Panc1 (cell line): ENCODE measurements around the gene CAGE1. TPM values are rescaled to one million over a fixed set of nuclear protein-coding genes. Genes with fewer than 3 reads are reported as not detected.

Experiments used
- ATAC-seq: fragments of 200-7000 bp; cut with Tn5 transposase; 2 replicates; pipeline ENCODE4 v1.9.1; 2020; ENCODE audit warnings: mild to moderate bottlenecking, moderate library complexity
- BruUV-seq: library from RNA; stranded (reverse); fragments of 400-500 nt; replicated peaks from 2 replicates; lab custom pipeline; 2021; lab: Mats Ljungman, UMichigan
- CTCF ChIA-PET: fragments of 300-600 bp; sonication (Branson Sonifier 250); formaldehyde crosslinking; loops from one replicate; lab custom pipeline; 2022; ENCODE audit warnings: antibody characterized with exemption; lab: Charles Lee
- POLR2A ChIA-PET: fragments of 300-600 bp; sonication (Branson Sonifier 250); formaldehyde crosslinking; loops from one replicate; lab custom pipeline; 2022; ENCODE audit warnings: antibody characterized with exemption; lab: Charles Lee
- DNase-seq: peaks from one replicate; pipeline ENCODE4 v3.0.0-alpha.2; 2010; ENCODE audit warnings: low read depth, low spot score
- H3K27ac ChIP-seq: 2 replicates; pipeline ENCODE4 v1.5.1; 2011; ENCODE audit warnings: mild to moderate bottlenecking, low read length, inconsistent platforms
- H3K27me3 ChIP-seq: fragments of 200-500 bp; sonication (Bioruptor generic); 2 replicates; pipeline ENCODE4 v1.6.0; 2014; ENCODE audit warnings: low read length, inconsistent platforms; ENCODE audit not compliant: control insufficient read depth, insufficient read depth
- H3K36me3 ChIP-seq: fragments of 200-500 bp; sonication (Bioruptor generic); 2 replicates; pipeline ENCODE4 v1.5.1; 2014; ENCODE audit warnings: inconsistent platforms, mild to moderate bottlenecking, low read length, moderate library complexity; ENCODE audit not compliant: control insufficient read depth, insufficient read depth
- H3K4me1 ChIP-seq: 2 replicates; pipeline ENCODE4 v1.5.1; 2011; ENCODE audit warnings: inconsistent platforms, mild to moderate bottlenecking, low read length, moderate library complexity; ENCODE audit not compliant: control insufficient read depth, insufficient read depth
- H3K4me3 ChIP-seq, 2 experiments: 2 replicates each; pipeline ENCODE4 v1.5.1; 2011 to 2012; ENCODE audit warnings: low read depth in 2 of 2, low read length in 2 of 2, mild to moderate bottlenecking in 2 of 2, inconsistent platforms in 1 of 2, moderate library complexity in 1 of 2
- H3K9me3 ChIP-seq: fragments of 200-500 bp; sonication (Bioruptor generic); 2 replicates; pipeline ENCODE4 v1.5.1; 2014; ENCODE audit warnings: low read depth, mild to moderate bottlenecking, inconsistent platforms, low read length, moderate library complexity; ENCODE audit not compliant: control insufficient read depth, insufficient read depth
- POLR2AphosphoS5 ChIP-seq: IDR thresholded peaks from 2 replicates; pipeline ENCODE4 v1.6.1; 2012; ENCODE audit warnings: mild to moderate bottlenecking, low read depth, low read length, moderate library complexity
- SIN3A ChIP-seq: IDR thresholded peaks from 2 replicates; pipeline ENCODE4 v1.6.1; 2012; ENCODE audit warnings: low read depth, mild to moderate bottlenecking, low read length, moderate library complexity, borderline replicate concordance; ENCODE audit not compliant: insufficient read depth
- TCF7L2 ChIP-seq: IDR thresholded peaks from 2 replicates; pipeline ENCODE4 v1.6.1; 2011; ENCODE audit warnings: mild to moderate bottlenecking, low read depth, low read length, inconsistent platforms
- in situ Hi-C: cut with HindIII; loops from 2 replicates; pipeline ENCODE4 v1.10.0; 2016; ENCODE audit warnings: low sequenced_read_pairs, low pct_unique_long_range_greater_than_20kb
- intact Hi-C: fragments of 100-400 bp; cut with micrococcal nuclease; formaldehyde crosslinking; loops from one replicate; pipeline ENCODE4 v1.10.0; 2022; ENCODE audit not compliant: unreplicated experiment
- total RNA-seq: library from RNA; stranded (reverse); gene quantifications from one replicate; pipeline ENCODE4 v1.2.1, GENCODE V29; 2021; ENCODE audit not compliant: unreplicated experiment
- TF ChIP-seq, protein P1 (sequence below): fragments of 450-650 bp; IDR thresholded peaks from 2 replicates; pipeline ENCODE4 v1.5.1; 2017; ENCODE audit warnings: mild to moderate bottlenecking
- TF ChIP-seq, protein P2 (sequence below), 2 experiments: IDR thresholded peaks; 2 replicates each; pipeline ENCODE4 v1.6.1; 2011 to 2012; ENCODE audit warnings: low read depth in 2 of 2, control low read depth in 1 of 2, low read length in 1 of 2, mild to moderate bottlenecking in 1 of 2, moderate library complexity in 1 of 2; ENCODE audit not compliant: insufficient read depth in 1 of 2

CAGE1 gene
- total RNA-seq, 1 experiment from 2014 or later: not detected

DNA sequence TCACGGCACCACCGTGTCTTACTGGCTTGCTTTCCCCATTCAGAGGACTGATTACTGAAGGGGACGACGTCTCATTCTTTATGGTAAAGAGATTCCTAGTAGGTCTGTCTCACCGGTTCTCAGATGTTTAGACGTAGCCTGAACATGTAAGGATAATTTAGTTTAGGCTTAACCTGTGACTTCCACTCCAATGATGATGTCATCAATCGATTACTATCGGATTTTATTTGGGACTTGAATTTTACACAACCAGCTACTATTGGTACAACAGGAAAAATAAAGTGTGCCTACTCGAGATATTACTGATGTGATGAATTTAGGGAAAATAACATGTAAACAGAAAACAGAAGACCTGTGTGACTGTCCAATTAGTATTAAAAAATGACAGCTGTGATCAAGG is 72.0 kb downstream of the CAGE1 start:
- ATAC-seq (no peak), DNase-seq (no peak)
- H3K27me3 ChIP-seq: no peaks in the 10 kb centered on the region
- intact Hi-C loops: no loop called here
- no peaks in the 10 kb centered on the region for H3K4me1 ChIP-seq
- TF ChIP-seq SIN3A (no peak), POLR2AphosphoS5 (no peak), TCF7L2 (no peak)
- TF ChIP-seq, protein P1, sequence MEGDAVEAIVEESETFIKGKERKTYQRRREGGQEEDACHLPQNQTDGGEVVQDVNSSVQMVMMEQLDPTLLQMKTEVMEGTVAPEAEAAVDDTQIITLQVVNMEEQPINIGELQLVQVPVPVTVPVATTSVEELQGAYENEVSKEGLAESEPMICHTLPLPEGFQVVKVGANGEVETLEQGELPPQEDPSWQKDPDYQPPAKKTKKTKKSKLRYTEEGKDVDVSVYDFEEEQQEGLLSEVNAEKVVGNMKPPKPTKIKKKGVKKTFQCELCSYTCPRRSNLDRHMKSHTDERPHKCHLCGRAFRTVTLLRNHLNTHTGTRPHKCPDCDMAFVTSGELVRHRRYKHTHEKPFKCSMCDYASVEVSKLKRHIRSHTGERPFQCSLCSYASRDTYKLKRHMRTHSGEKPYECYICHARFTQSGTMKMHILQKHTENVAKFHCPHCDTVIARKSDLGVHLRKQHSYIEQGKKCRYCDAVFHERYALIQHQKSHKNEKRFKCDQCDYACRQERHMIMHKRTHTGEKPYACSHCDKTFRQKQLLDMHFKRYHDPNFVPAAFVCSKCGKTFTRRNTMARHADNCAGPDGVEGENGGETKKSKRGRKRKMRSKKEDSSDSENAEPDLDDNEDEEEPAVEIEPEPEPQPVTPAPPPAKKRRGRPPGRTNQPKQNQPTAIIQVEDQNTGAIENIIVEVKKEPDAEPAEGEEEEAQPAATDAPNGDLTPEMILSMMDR: no peak
- TF ChIP-seq, protein P2, sequence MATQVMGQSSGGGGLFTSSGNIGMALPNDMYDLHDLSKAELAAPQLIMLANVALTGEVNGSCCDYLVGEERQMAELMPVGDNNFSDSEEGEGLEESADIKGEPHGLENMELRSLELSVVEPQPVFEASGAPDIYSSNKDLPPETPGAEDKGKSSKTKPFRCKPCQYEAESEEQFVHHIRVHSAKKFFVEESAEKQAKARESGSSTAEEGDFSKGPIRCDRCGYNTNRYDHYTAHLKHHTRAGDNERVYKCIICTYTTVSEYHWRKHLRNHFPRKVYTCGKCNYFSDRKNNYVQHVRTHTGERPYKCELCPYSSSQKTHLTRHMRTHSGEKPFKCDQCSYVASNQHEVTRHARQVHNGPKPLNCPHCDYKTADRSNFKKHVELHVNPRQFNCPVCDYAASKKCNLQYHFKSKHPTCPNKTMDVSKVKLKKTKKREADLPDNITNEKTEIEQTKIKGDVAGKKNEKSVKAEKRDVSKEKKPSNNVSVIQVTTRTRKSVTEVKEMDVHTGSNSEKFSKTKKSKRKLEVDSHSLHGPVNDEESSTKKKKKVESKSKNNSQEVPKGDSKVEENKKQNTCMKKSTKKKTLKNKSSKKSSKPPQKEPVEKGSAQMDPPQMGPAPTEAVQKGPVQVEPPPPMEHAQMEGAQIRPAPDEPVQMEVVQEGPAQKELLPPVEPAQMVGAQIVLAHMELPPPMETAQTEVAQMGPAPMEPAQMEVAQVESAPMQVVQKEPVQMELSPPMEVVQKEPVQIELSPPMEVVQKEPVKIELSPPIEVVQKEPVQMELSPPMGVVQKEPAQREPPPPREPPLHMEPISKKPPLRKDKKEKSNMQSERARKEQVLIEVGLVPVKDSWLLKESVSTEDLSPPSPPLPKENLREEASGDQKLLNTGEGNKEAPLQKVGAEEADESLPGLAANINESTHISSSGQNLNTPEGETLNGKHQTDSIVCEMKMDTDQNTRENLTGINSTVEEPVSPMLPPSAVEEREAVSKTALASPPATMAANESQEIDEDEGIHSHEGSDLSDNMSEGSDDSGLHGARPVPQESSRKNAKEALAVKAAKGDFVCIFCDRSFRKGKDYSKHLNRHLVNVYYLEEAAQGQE (IDR thresholded peaks at IDR 0.05; ENCODE audit: insufficient read depth in 1 of 2, low read depth in 2 of 2, low read length in 1 of 2): no peak
- H3K4me3 ChIP-seq: no peak overlapping the region
- H3K27ac ChIP-seq: no peak overlapping the region
- POLR2A ChIA-PET: no interaction called here
- CTCF ChIA-PET: no interaction called here
- H3K9me3 ChIP-seq: no peaks in the 10 kb centered on the region
- in situ Hi-C loops: no loop called here
- no TSS peak for BruUV-seq
- no peaks in the 10 kb centered on the region; the same call in 1 of the 2 replicates for H3K36me3 ChIP-seq

DNA sequence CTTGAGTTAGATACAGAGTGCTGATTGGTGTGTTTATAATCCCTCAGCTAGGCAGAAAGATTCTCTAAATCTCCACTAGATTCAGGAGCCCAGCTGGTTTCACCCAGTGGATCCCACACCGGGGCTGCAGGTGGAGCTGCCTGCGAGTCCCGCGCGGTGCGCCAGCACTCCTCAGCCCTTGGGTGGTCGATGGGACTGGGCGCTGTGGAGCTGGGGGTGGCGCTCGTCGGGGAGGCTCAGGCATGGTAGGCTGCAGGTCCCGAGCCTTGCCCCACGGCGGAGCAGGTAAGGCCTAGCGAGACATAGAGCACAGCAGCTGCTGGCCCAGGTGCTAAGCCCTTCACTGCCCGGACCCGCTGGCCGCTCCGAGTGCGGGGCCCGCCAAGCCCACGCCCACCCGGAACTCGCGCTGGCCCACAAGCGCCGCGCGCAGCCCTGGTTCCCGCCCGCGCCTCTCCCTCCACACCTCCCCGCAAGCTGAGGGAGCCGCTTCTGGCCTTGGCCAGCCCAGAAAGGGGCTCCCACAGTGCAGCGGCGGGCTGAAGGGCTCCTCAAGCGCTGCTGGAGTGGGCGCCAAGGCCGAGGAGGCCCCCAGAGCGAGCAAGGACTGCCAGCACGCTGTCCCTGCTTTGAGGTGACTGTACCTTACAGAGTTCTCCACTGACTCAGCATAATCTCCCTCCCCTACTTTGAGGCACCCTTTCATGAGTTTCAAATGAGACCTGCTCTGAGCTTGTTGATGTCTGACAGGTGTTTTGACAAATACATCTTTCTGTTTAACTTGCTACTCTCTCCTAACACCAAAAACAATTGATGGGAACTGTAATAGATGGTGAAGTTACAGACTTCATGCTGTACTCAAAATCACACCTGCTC is 72.6 kb downstream of the CAGE1 start:
- TF ChIP-seq, protein P2 (IDR thresholded peaks at IDR 0.05; ENCODE audit: insufficient read depth in 1 of 2, low read depth in 2 of 2, low read length in 1 of 2): no peak
- TF ChIP-seq TCF7L2 (no peak), POLR2AphosphoS5 (no peak), SIN3A (no peak)
- TF ChIP-seq, protein P1: no peak
- ATAC-seq (no peak), DNase-seq (no peak)
- H3K27me3 ChIP-seq: no peaks in the 10 kb centered on the region
- H3K4me1 ChIP-seq: no peaks in the 10 kb centered on the region; the same call in 1 of the 2 replicates
- ChIA-PET POLR2A (no interaction called here), CTCF (interaction anchor here (0.6 kb wide), 1 partner anchor 11 kb away, joined by 3 read pairs; no protein-coding TSS in a partner anchor)
- no peaks in the 10 kb centered on the region for H3K9me3 ChIP-seq
- no TSS peak for BruUV-seq
- intact Hi-C loops (no loop called here), in situ Hi-C loops (no loop called here)
- H3K27ac ChIP-seq: no peak overlapping the region
- H3K4me3 ChIP-seq: no peak overlapping the region
- H3K36me3 ChIP-seq: peaks cover 5% of the 10 kb centered on the region; the same call in 1 of the 2 replicates
